ENCODE measurements around the gene RNF166. TPM values are rescaled to one million over a fixed set of nuclear protein-coding genes. Genes with fewer than 3 reads are reported as not detected.

Gene RNF166
- total and polyA plus RNA-seq, 2 donors (not counting 1 experiment from before 2014, with no cell fraction given), result 6.6 to 9.7 TPM

DNA sequence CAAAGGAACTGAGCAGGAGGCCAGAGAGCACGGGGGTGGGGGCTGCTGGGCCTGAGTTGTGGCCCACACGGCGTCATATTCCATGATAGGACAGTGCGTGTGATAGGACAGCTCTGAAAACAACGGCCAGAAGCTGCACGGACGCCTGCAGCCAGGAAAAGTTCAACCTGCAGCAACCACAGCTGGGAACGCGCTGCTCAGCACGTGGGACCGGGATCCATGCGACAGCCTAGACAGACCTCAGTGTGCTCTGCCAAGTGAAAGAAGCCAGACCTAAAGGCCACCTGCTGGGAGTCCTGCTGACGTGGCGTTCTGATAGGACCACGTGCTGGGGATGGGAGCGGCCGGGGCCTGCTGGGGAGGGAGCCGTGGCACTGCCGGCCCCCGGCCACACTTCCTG, 21.7 kb upstream of the RNF166 start:
- Histone ChIP-seq H3K9ac (ENCODE audit: insufficient read depth, low read length) (no peak overlapping the region), H3K27ac (ENCODE audit: insufficient read depth, low read length) (no peak overlapping the region), H4K20me1 (ENCODE audit: control insufficient read depth, extremely low read depth, insufficient read depth, low read length) (no peaks in the 10 kb centered on the region), H3K79me2 (ENCODE audit: control insufficient read depth, insufficient read depth, low read length) (peaks cover 2% of the 10 kb centered on the region), H3K36me3 (ENCODE audit: control insufficient read depth, insufficient read depth, low read length) (peaks cover 52% of the 10 kb centered on the region), H3K4me3 (replicated peaks in 1 of 4; ENCODE audit: control extremely low read depth in 1 of 4, insufficient read depth in 1 of 4, low read depth in 3 of 4, low read length in 4 of 4) (no peak overlapping the region), H3K4me2 (ENCODE audit: extremely low read depth, insufficient read depth, low read length) (no peak overlapping the region), H2AFZ (ENCODE audit: low read length) (no peak overlapping the region), H3K9me3 (ENCODE audit: control insufficient read depth, insufficient read depth, low read depth, low read length) (no peaks in the 10 kb centered on the region), H3K4me1 (ENCODE audit: control insufficient read depth, extremely low read depth, insufficient read depth, low read length) (no peaks in the 10 kb centered on the region), H3K27me3 (ENCODE audit: control insufficient read depth, insufficient read depth, low read length) (no peaks in the 10 kb centered on the region)
- no peak for DNase-seq (ENCODE audit: low read depth in 2 of 2)
- TF ChIP-seq, protein P1, sequence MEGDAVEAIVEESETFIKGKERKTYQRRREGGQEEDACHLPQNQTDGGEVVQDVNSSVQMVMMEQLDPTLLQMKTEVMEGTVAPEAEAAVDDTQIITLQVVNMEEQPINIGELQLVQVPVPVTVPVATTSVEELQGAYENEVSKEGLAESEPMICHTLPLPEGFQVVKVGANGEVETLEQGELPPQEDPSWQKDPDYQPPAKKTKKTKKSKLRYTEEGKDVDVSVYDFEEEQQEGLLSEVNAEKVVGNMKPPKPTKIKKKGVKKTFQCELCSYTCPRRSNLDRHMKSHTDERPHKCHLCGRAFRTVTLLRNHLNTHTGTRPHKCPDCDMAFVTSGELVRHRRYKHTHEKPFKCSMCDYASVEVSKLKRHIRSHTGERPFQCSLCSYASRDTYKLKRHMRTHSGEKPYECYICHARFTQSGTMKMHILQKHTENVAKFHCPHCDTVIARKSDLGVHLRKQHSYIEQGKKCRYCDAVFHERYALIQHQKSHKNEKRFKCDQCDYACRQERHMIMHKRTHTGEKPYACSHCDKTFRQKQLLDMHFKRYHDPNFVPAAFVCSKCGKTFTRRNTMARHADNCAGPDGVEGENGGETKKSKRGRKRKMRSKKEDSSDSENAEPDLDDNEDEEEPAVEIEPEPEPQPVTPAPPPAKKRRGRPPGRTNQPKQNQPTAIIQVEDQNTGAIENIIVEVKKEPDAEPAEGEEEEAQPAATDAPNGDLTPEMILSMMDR (conservative IDR thresholded peaks at IDR 0.05 in 1 of 2, IDR thresholded peaks at IDR 0.05 in 1 of 2; ENCODE audit: low read depth in 1 of 2, low read length in 2 of 2), result no peak
- TF ChIP-seq EZH2 (IDR thresholded peaks at IDR 0.05; ENCODE audit: low read length, missing control alignments), result no peak

DNA sequence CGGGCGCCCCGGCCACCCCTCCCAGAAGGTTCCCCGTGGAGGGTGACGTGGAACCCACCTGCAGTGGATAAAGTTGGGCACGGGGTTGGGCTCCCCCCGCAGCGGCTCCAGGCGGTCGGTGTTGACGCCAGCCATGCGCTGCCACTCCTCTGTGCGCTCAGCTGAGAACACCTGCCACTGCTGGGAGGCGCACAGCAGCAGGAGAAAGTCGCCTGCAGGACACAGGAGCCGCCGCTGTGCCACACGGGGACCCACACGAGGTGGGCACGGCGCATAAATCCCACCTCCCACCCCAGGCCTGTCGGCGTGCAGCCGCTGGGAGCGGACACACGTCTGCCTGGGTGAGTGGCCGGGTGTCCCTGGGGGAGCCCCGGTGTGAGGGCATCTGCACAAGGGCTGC, 20.8 kb upstream of the RNF166 start:
- no peak overlapping the region for H3K9ac ChIP-seq (ENCODE audit: insufficient read depth, low read length)
- peaks cover 52% of the 10 kb centered on the region for H3K36me3 ChIP-seq (ENCODE audit: control insufficient read depth, insufficient read depth, low read length)
- peaks cover 2% of the 10 kb centered on the region for H3K79me2 ChIP-seq (ENCODE audit: control insufficient read depth, insufficient read depth, low read length)
- no peak overlapping the region for H2AFZ ChIP-seq (ENCODE audit: low read length)
- no peaks in the 10 kb centered on the region for H3K4me1 ChIP-seq (ENCODE audit: control insufficient read depth, extremely low read depth, insufficient read depth, low read length)
- H4K20me1 ChIP-seq (ENCODE audit: control insufficient read depth, extremely low read depth, insufficient read depth, low read length), result no peaks in the 10 kb centered on the region
- H3K9me3 ChIP-seq (ENCODE audit: control insufficient read depth, insufficient read depth, low read depth, low read length), result no peaks in the 10 kb centered on the region
- no peak overlapping the region for H3K27ac ChIP-seq (ENCODE audit: insufficient read depth, low read length)
- no peak for DNase-seq (ENCODE audit: low read depth in 2 of 2)
- H3K4me3 ChIP-seq (replicated peaks in 1 of 4; ENCODE audit: control extremely low read depth in 1 of 4, insufficient read depth in 1 of 4, low read depth in 3 of 4, low read length in 4 of 4), result no peak overlapping the region
- no peaks in the 10 kb centered on the region for H3K27me3 ChIP-seq (ENCODE audit: control insufficient read depth, insufficient read depth, low read length)
- H3K4me2 ChIP-seq (ENCODE audit: extremely low read depth, insufficient read depth, low read length), result no peak overlapping the region
- no peak for TF ChIP-seq EZH2 (IDR thresholded peaks at IDR 0.05; ENCODE audit: low read length, missing control alignments)
- TF ChIP-seq, protein P1 (conservative IDR thresholded peaks at IDR 0.05 in 1 of 2, IDR thresholded peaks at IDR 0.05 in 1 of 2; ENCODE audit: low read depth in 1 of 2, low read length in 2 of 2), result no peak

DNA sequence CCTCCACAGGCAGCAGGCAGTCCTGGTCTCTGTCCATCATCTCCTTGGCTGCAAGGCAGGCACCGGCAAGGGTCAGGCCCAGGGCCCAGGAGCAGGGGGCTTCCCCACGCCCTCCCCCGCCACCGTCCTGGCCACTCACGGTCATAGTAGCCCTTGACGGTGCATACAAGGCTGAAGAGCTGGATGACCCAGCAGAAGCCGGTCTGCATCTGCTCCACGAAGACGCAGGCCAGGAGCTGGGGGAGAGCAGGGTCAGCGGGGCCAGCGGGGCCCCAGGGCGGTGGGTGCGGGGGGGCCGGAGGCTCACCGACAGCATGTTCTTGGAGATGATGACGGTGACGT, 20.2 kb upstream of the RNF166 start:
- no peak for DNase-seq (ENCODE audit: low read depth in 2 of 2)

More for the DNA sequence above, 20.2 kb upstream of the RNF166 start:
- TF ChIP-seq, protein P1 (conservative IDR thresholded peaks at IDR 0.05 in 1 of 2, IDR thresholded peaks at IDR 0.05 in 1 of 2; ENCODE audit: low read depth in 1 of 2, low read length in 2 of 2), result no peak
- TF ChIP-seq EZH2 (IDR thresholded peaks at IDR 0.05; ENCODE audit: low read length, missing control alignments), result no peak
- H3K27ac ChIP-seq (ENCODE audit: insufficient read depth, low read length), result no peak overlapping the region
- H3K79me2 ChIP-seq (ENCODE audit: control insufficient read depth, insufficient read depth, low read length), result peaks cover 2% of the 10 kb centered on the region
- H3K27me3 ChIP-seq (ENCODE audit: control insufficient read depth, insufficient read depth, low read length), result no peaks in the 10 kb centered on the region
- no peak overlapping the region for H3K4me3 ChIP-seq (replicated peaks in 1 of 4; ENCODE audit: control extremely low read depth in 1 of 4, insufficient read depth in 1 of 4, low read depth in 3 of 4, low read length in 4 of 4)
- H3K4me2 ChIP-seq (ENCODE audit: extremely low read depth, insufficient read depth, low read length), result no peak overlapping the region
- H3K9ac ChIP-seq (ENCODE audit: insufficient read depth, low read length), result no peak overlapping the region
- peaks cover 53% of the 10 kb centered on the region for H3K36me3 ChIP-seq (ENCODE audit: control insufficient read depth, insufficient read depth, low read length)
- no peaks in the 10 kb centered on the region for H3K4me1 ChIP-seq (ENCODE audit: control insufficient read depth, extremely low read depth, insufficient read depth, low read length)
- H2AFZ ChIP-seq (ENCODE audit: low read length), result no peak overlapping the region
- H4K20me1 ChIP-seq (ENCODE audit: control insufficient read depth, extremely low read depth, insufficient read depth, low read length), result no peaks in the 10 kb centered on the region
- no peaks in the 10 kb centered on the region for H3K9me3 ChIP-seq (ENCODE audit: control insufficient read depth, insufficient read depth, low read depth, low read length)
